ES-I3 (cell line): Measurements from ENCODE around the gene PRSS38.

Source experiments
- H3K36me3 ChIP-seq: 2 replicates; pipeline ENCODE4 v1.6.1; 2013; ENCODE audit warnings: mild to moderate bottlenecking, low read length, control low read depth, moderate library complexity; ENCODE audit not compliant: insufficient read depth
- H3K4me1 ChIP-seq: 2 replicates; pipeline ENCODE4 v1.6.1; 2013; ENCODE audit warnings: mild to moderate bottlenecking, control low read depth, low read length; ENCODE audit not compliant: insufficient read depth
- H3K9ac ChIP-seq: 2 replicates; pipeline ENCODE4 v1.6.1; 2013; ENCODE audit warnings: low read depth, mild to moderate bottlenecking, low read length, moderate library complexity
- H3K9me3 ChIP-seq: 2 replicates; pipeline ENCODE4 v1.6.1; 2013; ENCODE audit warnings: mild to moderate bottlenecking, low read length, moderate library complexity; ENCODE audit not compliant: control insufficient read depth, insufficient read depth

Gene PRSS38

DNA sequence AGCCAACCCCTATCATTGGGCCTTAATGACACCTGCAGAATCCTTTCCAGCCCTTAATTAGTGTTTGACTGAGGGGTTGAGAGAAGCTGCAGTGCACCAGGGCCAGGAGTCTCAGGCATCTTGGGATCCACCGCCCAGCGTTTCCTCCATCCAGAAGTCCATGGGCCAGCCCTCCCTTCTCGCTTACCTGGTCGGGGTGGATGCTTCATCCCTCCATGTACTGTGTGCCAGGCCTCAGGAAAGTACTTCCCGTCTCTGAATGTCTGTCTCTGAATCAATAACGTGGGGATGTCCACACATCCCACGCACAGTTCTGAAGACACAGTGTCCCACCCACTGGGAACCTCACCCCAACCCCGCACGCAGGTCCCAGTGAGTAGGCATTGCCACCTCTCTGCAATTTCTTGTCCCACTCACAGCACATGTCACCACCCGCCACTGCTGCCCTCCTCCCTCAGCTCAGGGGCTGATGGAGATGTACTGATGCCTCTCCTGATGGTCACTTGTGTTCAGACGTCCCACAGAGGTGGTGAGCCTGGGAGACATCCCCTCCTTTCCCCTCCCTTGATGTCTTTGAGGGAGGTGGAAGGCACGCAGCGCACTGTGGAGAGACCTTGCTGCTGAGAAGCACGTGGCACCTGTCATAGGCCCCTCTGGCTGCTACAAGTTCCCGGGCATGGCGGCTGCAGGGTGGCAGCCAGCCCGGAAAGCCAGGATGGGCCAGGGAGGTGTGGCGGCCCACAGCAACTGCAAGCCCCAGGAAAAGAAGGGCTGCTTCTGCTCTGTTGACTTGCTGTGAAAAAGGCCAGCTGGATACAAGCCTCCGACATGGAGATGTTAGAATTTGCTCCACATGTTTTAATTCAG lies 29.4 kb upstream of the PRSS38 start:
- Histone ChIP-seq H3K9me3 (no peaks in the 10 kb centered on the region), H3K4me1 (no peaks in the 10 kb centered on the region; the same call in 1 of the 2 replicates), H3K9ac (0 out of 2 replicates have a peak overlapping the region, but pooled peaks have one; percentile 92), H3K36me3 (no peaks in the 10 kb centered on the region)

DNA sequence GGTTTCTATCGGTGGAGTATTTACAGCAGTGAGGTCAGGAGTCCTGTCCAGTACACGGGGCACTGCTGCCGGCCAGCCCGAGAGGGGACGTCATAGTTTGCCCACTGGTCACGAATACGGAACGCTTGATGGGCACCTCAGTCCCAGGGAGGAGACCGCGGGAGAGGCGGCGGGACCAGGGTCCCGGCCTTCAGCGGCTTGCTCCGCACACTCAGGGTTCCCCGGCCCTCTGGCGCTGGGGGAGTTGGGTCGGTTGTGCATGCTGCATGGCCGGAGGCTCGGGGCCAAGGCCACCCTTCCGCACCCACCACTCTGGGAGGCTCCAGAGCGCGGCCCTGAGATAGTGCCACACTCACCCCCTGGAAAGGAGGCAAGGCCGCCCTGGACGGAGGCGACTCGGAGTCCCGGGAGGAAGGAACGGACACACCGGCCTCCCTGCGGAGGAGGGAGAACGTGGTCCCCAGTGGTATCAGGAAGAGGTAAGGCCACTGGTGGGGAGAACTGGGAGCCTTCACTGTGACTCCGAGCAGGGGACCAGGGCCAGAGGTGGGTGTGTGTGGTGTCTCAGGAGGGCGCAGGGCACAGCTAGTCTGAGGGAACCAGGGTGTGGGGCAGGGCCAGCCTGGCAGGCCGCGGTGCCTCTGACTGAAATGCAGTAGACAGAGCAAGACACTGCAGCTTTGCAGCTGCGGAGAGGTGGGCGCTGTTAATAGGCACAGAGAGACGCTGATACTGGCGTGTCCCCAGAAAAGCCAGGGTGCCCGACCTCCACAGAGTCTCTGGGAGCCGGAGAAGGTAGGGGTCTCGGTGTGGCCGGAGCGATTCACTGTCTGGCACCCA lies 28.6 kb upstream of the PRSS38 start:
- Histone ChIP-seq H3K4me1 (no peaks in the 10 kb centered on the region; the same call in 1 of the 2 replicates), H3K9ac (peak overlapping the region; percentile 92), H3K9me3 (no peaks in the 10 kb centered on the region), H3K36me3 (no peaks in the 10 kb centered on the region)

DNA sequence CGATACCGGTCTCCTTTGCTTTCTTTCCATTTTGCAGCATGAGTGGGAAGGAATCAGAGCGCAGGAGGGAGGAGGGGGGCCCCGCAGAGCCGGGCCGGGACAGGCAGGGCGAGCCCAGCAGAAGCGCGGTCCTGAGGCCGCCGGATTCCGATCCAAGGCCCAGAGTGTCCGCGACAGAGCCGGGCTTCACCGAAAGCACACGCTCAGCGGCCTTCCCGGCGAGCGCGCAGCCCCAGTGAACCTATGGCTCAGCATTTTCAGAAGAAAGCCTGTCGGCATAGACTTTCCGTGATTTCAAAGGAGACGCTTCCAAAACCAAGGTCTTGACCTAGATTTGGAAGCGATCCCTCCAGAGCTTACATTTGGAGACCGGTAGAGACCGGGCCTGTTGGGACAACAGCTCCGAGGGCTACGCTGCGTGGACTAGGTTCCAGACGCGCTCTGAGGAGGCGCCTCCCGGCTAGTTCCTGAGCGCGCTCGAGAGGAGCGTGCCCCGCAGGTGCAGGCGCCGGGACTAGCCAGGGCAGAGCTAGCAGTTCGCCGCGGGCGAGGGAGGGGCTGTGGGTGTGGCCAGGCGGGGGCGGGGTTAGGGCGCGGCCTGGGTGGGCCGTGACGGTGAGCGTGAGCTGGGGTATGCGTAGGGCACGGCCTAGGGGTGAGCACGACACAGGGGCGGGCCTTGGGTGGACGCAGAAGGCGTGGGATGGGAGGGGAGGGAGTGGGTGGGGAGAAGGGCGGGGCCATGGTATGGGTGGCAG lies 27.8 kb upstream of the PRSS38 start:
- no peaks in the 10 kb centered on the region for H3K36me3 ChIP-seq
- H3K9me3 ChIP-seq: no peaks in the 10 kb centered on the region
- no peaks in the 10 kb centered on the region; the same call in 1 of the 2 replicates for H3K4me1 ChIP-seq
- peak overlapping the region; percentile 92 for H3K9ac ChIP-seq

DNA sequence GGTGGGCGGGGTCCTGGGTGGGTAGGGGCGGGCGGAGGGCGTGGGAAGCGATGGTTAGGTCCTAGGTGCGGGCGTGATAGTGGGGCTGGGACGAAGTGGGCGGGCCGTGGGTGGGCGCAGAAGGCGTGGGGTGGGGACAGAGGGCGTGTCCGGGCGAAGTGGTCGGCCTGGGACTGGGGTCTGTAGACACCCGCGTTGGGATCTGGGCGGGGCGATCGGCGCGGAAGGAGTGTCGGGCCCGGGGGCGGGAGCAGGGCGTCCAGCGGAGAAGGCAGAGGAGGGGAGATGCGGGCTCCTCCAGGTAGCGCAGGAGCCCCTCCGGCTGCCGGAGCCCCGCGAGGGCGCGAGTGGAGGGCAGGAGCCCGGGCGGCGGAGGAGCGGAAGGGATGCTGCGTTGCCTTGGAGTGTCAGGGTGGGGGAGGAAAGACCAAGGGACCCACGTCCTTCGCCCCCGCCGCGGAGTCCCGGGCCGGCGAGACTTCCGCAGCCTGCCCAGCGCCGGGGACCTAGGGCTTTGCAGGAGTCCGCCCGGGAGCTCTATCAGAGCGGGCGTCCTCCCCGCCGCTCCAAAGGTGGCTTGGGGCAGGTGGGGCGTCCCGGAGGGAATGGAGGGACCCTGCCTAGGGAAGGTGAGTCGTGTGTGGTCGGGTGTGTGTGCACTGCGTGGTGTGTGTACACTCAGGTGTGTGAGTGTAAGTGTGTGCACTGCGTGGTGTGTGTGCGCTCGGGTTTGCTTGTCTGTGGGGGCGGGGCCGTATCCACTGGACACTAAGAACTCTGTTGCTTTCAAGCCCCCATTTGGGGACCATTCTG lies 27.0 kb upstream of the PRSS38 start:
- Histone ChIP-seq H3K9me3 (no peaks in the 10 kb centered on the region), H3K36me3 (no peaks in the 10 kb centered on the region), H3K4me1 (peaks cover 6% of the 10 kb centered on the region; the same call in 1 of the 2 replicates), H3K9ac (peak overlapping the region; percentile 76)

DNA sequence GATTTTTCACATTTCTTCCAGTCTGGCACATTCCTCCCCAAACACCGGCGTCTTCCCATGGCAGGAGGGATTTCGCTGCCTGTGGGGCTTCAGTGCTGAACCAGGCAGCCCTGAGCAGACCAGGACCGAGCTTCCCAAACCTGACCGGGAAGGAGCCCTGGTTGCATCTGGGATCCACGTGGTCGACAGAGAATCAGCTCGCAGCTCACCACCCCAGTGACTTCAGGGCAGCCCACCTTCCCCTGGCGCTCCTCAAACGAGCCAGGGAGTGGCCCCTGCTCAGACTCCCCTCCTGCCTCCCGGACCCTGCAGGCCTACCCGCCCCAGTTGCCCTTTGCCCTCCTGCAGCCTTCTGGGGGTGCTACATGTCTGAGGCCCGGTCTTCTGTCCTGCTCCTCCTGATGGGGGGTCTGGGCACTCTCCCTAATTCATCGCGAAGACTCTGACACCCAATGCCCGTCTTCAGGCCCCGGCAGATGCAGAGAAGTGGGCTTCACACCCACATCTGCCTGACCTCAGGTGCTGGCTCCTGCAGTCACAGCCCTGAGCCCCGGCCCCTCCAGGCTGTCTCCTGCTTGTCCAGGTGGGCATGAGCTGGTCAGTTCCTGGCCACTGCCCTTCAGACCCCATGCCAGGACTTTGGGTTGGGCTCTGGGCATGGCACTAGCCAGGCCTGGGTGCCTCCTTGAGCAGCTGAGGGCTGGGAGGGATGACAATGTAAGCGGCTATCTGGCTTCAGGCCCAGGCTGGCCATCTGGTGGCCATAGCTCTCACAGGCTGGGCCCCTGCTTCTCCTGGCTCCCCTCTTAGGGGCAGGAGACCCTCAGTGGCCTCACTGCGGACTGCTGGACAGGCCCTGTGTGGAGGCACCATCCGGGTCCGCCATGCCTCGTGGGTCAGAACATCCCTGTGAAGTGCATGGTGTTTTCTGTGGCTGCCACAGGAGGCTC lies 26.1 kb upstream of the PRSS38 start:
- H3K9ac ChIP-seq: peak overlapping the region; percentile 76
- H3K4me1 ChIP-seq: peaks cover 14% of the 10 kb centered on the region; the same call in 1 of the 2 replicates
- no peaks in the 10 kb centered on the region for H3K9me3 ChIP-seq
- no peaks in the 10 kb centered on the region for H3K36me3 ChIP-seq

DNA sequence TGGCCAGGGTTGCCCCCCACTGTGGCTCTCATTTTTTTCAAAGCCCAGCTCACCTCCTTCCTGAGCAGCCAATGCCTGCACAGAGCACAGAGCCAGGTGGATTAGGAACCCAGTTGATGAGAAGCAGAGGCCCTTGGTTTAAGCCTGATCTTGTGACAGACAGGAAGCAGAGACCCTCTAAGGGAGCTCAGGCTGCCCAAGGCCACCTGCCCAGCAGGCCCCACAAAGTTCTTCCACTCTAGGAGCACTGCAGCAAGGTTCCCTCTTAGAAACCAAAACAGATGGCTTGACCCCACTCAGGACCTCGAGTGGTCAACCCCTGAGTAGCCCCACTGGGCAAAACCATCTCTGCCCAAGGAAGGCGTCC lies 25.5 kb upstream of the PRSS38 start:
- H3K36me3 ChIP-seq: no peaks in the 10 kb centered on the region
- H3K9ac ChIP-seq: no peak overlapping the region
- H3K9me3 ChIP-seq: no peaks in the 10 kb centered on the region
- peaks cover 19% of the 10 kb centered on the region; the same call in 1 of the 2 replicates for H3K4me1 ChIP-seq

DNA sequence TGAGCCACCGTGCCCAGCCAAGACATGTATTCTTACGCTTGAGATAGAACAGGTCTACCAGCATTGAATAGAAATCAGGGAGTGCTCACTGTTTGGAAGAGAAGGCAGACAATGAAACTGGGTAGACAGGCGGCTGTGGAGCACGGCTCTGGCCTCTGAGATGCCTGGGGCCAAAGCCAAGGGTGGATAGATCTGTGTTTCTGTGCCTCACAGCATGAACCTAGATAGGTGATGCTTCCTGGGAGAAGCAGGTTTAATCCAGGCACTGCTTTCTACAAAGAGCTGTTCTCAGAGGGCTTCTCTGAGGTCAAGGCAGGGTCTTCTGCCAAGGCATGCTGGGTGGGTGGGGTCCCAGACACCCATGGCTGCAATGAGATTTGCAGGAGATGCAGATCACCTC lies 24.6 kb upstream of the PRSS38 start:
- Histone ChIP-seq H3K4me1 (peaks cover 19% of the 10 kb centered on the region; the same call in 1 of the 2 replicates), H3K9me3 (no peaks in the 10 kb centered on the region), H3K36me3 (no peaks in the 10 kb centered on the region), H3K9ac (no peak overlapping the region)

DNA sequence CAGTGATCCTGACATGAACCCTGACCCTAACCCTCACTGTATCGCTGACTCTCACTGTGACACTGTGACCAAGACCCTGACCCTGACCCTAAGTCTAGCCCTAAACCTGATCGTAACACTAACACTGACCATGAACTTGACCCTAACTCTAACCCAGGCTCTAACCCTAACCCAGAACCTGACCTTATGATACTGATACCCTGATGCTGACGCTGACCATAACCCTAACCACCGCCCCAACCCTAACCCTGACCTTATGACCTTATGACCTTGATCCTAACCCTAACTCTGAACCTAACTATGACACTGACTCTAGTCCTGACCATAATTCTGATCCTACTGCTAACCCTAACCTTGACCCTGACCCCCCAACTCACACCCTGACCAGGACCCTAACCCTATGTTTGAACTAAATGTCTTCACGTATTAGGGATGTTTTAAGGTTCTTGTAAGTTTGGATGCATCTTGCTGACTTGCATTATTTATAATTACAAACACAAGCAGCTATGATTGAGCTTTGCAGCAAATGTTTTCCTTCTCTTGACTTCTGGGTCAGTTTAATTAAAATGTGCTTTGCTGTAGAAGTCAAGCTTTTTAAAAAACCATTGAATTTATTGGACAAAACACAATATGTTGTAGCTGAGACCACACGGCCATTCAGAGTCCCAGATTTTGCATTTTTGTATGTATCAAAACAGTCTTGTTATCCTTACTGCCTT lies 23.9 kb upstream of the PRSS38 start:
- no peaks in the 10 kb centered on the region for H3K9me3 ChIP-seq
- peaks cover 19% of the 10 kb centered on the region; the same call in 1 of the 2 replicates for H3K4me1 ChIP-seq
- no peak overlapping the region for H3K9ac ChIP-seq
- no peaks in the 10 kb centered on the region for H3K36me3 ChIP-seq

DNA sequence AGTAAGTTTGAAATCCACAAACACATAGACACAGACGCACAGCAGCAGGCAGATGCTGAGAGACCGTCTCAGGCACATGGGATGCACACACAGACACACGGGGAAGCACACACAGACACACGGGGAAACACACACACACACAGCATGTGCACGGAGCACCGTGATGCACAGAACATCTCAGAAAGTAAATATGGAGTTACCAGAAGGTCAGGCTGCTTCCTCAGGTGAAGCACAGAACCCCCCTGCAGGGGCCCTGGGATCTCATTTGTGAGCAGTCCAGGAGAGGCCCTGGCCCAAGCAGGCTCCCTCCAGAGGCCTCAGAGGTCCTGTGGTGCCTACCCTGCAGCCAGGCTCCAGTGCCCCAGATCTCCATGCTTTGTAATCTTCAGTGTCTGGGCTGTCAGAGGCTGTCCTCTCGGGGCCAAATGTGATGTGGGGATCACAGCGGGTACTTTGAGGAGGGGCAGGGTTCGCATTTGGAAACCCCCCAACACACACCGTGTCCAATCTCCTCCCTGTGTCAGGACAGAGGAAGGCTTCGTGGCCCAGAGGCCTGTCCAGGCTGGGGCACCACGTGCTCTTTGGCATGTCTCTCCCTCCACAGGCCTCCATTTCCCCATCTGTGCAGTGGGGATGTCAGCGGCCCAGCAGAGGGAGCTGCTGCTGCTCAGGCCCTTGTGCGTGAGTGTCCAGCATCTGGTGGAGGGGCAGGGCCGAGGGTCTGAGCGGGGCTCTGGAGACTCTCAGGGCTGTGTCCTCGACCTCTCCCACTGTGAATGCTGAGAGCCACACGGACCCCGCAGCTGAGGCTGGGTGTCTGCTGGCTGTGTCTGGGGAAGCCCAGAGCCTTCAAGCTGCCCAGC lies 23.0 kb upstream of the PRSS38 start:
- no peak overlapping the region for H3K9ac ChIP-seq

DNA sequence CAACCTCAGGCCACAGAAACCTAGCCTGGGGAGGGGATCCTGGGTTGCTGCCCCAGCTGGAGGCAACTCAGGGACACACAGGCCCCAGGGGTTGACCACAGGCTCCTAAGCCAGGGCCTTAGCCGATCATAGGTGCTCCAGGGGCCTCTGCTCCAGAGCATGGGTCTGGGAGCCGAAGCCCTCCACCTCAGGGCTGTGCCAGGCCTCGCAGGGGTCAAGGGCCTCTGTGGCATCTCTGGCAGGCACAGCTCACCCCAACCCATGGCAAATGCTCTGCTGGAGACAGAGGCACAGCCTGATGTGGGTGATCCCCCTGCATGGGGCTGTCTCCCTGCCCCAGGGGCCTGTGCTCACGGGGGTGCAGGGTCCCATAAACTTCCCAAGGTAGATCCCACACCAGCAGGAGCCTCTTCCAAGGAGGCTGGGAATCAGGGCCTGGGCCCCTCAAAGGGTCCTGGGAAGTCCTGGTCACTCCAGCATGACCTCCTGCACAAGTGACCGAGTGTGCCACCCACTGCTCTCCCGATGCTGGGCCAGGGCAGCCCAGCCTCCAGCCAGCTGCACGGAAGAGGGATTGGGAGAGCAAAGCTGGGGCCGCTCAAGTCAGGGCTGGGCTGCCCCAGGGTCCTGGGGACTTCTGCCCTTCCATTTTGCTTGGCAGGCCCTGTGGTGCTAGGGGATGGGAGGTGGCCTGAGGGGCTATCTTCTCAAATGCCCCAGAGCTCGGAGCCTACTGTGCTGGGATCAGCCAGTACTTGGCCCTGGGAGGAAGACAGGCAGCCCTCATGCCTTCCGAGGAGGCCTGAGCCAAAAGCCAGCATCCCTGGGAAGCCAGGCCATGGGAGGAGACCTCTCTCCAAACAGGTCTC lies 22.2 kb upstream of the PRSS38 start:
- Histone ChIP-seq H3K9ac (no peak overlapping the region), H3K4me1 (peaks cover 19% of the 10 kb centered on the region; the same call in 1 of the 2 replicates), H3K36me3 (no peaks in the 10 kb centered on the region), H3K9me3 (no peaks in the 10 kb centered on the region)

More for the DNA sequence above, 23.0 kb upstream of the PRSS38 start:
- H3K36me3 ChIP-seq: no peaks in the 10 kb centered on the region
- H3K9me3 ChIP-seq: no peaks in the 10 kb centered on the region
- H3K4me1 ChIP-seq: peaks cover 19% of the 10 kb centered on the region; the same call in 1 of the 2 replicates
